HG03175 (cell line): Measurements from ENCODE around the gene TENM3.

Experiments used
- ATAC-seq: cut with Tn5 transposase; IDR thresholded peaks from one replicate; pipeline ENCODE4 v1.9.1; 2021; ENCODE audit warnings: mild to moderate bottlenecking, moderate library complexity; ENCODE audit not compliant: unreplicated experiment

TENM3 gene

GRCh38 chr4:182495645-182496385 is 252.6 kb downstream of the TENM3 start:
- ATAC-seq, result no peak

- no peak for ATAC-seq
Observed at GRCh38 chr4:182496408-182496807, 253.2 kb downstream of the TENM3 start.

GRCh38 chr4:182502064-182502463 is 258.9 kb downstream of the TENM3 start:
- ATAC-seq, result no peak

GRCh38 chr4:182504463-182504862 is 261.3 kb downstream of the TENM3 start:
- no peak for ATAC-seq

- no peak for ATAC-seq
Observed at GRCh38 chr4:182507805-182508204, 264.6 kb downstream of the TENM3 start.

GRCh38 chr4:182510836-182511235 is 267.6 kb downstream of the TENM3 start:
- ATAC-seq, result no peak

- ATAC-seq, result peak; percentile 80
Observed at GRCh38 chr4:182513587-182514291, 270.5 kb downstream of the TENM3 start.

GRCh38 chr4:182518421-182518820 is 275.2 kb downstream of the TENM3 start:
- no peak for ATAC-seq

- no peak for ATAC-seq
Observed at GRCh38 chr4:182519528-182519927, 276.3 kb downstream of the TENM3 start.

GRCh38 chr4:182521011-182521410 is 277.8 kb downstream of the TENM3 start:
- no peak for ATAC-seq

GRCh38 chr4:182528819-182529218 is 285.6 kb downstream of the TENM3 start:
- no peak for ATAC-seq

GRCh38 chr4:182530451-182530850 is 287.2 kb downstream of the TENM3 start:
- ATAC-seq, result no peak

GRCh38 chr4:182531555-182532162 is 288.5 kb downstream of the TENM3 start:
- ATAC-seq, result no peak

GRCh38 chr4:182532441-182532840 is 289.2 kb downstream of the TENM3 start:
- no peak for ATAC-seq

GRCh38 chr4:182533964-182534363 is 290.8 kb downstream of the TENM3 start:
- no peak for ATAC-seq

- no peak for ATAC-seq
Observed at GRCh38 chr4:182536221-182536811, 293.1 kb downstream of the TENM3 start.

- no peak for ATAC-seq
Observed at GRCh38 chr4:182537031-182537795, 294.0 kb downstream of the TENM3 start.

GRCh38 chr4:182538031-182538430 is 294.8 kb downstream of the TENM3 start:
- no peak for ATAC-seq

- ATAC-seq, result no peak
Observed at GRCh38 chr4:182540496-182540895, 297.3 kb downstream of the TENM3 start.

GRCh38 chr4:182547435-182547834 is 304.2 kb downstream of the TENM3 start:
- ATAC-seq, result peak; percentile 100

- ATAC-seq, result no peak
Observed at GRCh38 chr4:182548156-182548555, 305.0 kb downstream of the TENM3 start.
